Adrenal gland (tissue), 5 donors: ENCODE data around the gene C19orf73.

ENCODE experiments used
- POLR2A ChIP-seq, 2 donors: fragments of 450-650 bp; IDR thresholded peaks; one replicate each; pipeline ENCODE4 v1.6.1; 2017; ENCODE audit warnings: antibody characterized with exemption in 2 of 2, mild to moderate bottlenecking in 2 of 2, moderate library complexity in 1 of 2
- TF ChIP-seq, protein P1 (sequence below), 6 experiments: fragments of 450-650 bp in 4 of 6; fragments of 200-600 bp in 2 of 6; sonication (generic) in 1 of 6; IDR thresholded peaks; 1 replicate in 5 of 6; 2 replicates in 1 of 6; pipeline versions ENCODE4 v1.5.1 to v1.8.0; 2016 to 2021; ENCODE audit warnings: antibody characterized with exemption in 6 of 6, mild to moderate bottlenecking in 2 of 6, moderate library complexity in 1 of 6
- donor health status: DM: no; HTN: no; CAD: no.

DNA sequence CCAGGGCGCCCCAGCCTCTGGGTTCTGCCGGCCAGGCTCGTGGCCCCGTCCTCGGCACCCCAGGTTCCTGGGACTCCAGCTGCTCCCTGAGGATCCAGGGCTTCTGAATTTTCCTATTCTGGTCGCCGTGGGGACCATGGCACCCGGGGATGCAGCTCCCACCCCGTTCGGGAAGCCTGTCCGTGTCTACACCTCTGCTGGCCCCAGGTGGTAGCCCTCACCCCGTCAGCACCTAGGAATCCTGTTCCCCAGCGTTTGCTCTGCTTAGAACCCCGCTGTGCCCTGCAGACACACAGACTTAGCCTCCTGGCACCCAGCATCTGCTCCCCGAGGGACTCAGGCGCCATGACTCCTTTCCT, 1.4 kb upstream of the C19orf73 start:
- TF ChIP-seq, protein P1, sequence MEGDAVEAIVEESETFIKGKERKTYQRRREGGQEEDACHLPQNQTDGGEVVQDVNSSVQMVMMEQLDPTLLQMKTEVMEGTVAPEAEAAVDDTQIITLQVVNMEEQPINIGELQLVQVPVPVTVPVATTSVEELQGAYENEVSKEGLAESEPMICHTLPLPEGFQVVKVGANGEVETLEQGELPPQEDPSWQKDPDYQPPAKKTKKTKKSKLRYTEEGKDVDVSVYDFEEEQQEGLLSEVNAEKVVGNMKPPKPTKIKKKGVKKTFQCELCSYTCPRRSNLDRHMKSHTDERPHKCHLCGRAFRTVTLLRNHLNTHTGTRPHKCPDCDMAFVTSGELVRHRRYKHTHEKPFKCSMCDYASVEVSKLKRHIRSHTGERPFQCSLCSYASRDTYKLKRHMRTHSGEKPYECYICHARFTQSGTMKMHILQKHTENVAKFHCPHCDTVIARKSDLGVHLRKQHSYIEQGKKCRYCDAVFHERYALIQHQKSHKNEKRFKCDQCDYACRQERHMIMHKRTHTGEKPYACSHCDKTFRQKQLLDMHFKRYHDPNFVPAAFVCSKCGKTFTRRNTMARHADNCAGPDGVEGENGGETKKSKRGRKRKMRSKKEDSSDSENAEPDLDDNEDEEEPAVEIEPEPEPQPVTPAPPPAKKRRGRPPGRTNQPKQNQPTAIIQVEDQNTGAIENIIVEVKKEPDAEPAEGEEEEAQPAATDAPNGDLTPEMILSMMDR (IDR thresholded peaks at IDR 0.05) = no peak
- TF ChIP-seq POLR2A (IDR thresholded peaks at IDR 0.05) = no peak
